ENCODE results near the gene LEFTY1.
"Not testable (repeated sequence)": the region's sequence is repeated elsewhere in the genome, so short reads cannot be mapped to it uniquely, and the experiment has no call there.

Gene LEFTY1

GRCh38 chr1:225847610-225848009 is 41.3 kb downstream of the LEFTY1 start:
- no peak for DNase-seq

GRCh38 chr1:225846331-225847310 is 42.3 kb downstream of the LEFTY1 start:
- no peak for DNase-seq

- DNase-seq: peak; percentile 49 to 55
These were observed 43.2 kb downstream of the LEFTY1 start for GRCh38 chr1:225845571-225846259.

GRCh38 chr1:225845097-225845496 is 43.8 kb downstream of the LEFTY1 start:
- DNase-seq: no peak

- DNase-seq: no peak
These were observed 44.5 kb downstream of the LEFTY1 start for GRCh38 chr1:225844236-225845061.

GRCh38 chr1:225843426-225843795 is 45.5 kb downstream of the LEFTY1 start:
- no peak for DNase-seq

GRCh38 chr1:225842788-225843425 is 46.0 kb downstream of the LEFTY1 start:
- DNase-seq: no peak

GRCh38 chr1:225842074-225842473 is 46.9 kb downstream of the LEFTY1 start:
- DNase-seq: no peak

GRCh38 chr1:225840713-225841112 is 48.2 kb downstream of the LEFTY1 start:
- no peak for DNase-seq

GRCh38 chr1:225840223-225840610 is 48.7 kb downstream of the LEFTY1 start:
- no peak for DNase-seq

GRCh38 chr1:225838793-225839192 is 50.2 kb downstream of the LEFTY1 start:
- DNase-seq: no peak

- not testable (repeated sequence) for DNase-seq
These were observed 52.6 kb downstream of the LEFTY1 start for GRCh38 chr1:225836296-225836695.
